NCI-H82 treated with DMSO at 0.1 percent for 48 hours (cell line): ENCODE measurements around the gene SMIM38.
"Not testable (repeated sequence)": the region's sequence is repeated elsewhere in the genome, so short reads cannot be mapped to it uniquely, and the experiment has no call there.

Experiments
- DNase-seq: peaks from one replicate; lab custom pipeline; 2025; ENCODE audit not compliant: unreplicated experiment; lab: John Stamatoyannopoulos, UW

Gene SMIM38

DNA sequence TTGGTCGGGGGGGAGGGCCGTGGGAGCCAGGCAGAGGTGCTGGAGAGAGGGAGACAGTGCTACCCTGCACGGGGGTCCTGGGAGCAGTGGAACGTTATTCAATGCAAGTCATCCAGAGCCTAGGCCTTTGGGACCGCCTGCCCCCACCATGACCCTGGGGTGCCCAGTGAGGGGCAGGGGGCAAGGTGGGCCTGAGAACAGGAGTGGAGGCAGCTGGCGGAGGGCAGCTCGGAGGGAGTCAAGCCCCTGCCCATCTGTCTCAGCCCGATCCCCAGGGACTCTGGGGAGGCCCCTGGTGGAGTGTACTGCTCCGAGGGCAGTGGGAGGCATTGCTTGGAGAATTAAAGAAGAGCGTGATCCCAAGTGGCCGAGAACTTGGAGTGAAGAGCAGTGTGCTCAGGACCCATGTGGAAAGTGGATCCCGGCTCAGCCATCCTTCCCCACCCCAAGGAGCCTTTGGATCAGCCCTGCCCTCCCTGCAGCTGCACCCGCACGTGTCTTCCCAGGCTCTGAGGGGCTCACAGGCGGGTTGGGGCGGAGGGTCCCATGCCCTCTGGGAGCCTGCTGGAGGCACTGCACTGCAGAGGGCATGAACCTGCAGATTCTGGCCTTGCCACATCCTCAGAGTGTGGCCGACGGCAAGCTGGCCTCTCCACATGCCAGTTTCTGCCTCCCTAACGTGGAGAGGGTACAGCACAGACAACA lies 34.0 kb upstream of the SMIM38 start:
- no peak for DNase-seq

DNA sequence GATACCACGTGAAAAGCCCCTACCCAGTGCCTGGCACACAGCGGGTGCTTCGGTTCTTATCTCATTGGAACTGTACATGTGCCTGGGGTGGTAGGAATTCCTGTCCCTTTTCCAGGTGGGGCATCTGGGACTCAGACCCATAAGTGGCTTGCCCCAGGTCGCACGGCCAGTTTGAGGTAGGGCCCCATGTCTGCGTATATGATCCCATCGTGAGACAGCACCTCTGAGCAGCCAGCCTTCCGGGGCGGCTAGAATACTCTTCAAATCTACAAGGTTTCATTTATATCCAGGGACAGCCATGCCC lies 33.5 kb upstream of the SMIM38 start:
- no peak for DNase-seq

DNA sequence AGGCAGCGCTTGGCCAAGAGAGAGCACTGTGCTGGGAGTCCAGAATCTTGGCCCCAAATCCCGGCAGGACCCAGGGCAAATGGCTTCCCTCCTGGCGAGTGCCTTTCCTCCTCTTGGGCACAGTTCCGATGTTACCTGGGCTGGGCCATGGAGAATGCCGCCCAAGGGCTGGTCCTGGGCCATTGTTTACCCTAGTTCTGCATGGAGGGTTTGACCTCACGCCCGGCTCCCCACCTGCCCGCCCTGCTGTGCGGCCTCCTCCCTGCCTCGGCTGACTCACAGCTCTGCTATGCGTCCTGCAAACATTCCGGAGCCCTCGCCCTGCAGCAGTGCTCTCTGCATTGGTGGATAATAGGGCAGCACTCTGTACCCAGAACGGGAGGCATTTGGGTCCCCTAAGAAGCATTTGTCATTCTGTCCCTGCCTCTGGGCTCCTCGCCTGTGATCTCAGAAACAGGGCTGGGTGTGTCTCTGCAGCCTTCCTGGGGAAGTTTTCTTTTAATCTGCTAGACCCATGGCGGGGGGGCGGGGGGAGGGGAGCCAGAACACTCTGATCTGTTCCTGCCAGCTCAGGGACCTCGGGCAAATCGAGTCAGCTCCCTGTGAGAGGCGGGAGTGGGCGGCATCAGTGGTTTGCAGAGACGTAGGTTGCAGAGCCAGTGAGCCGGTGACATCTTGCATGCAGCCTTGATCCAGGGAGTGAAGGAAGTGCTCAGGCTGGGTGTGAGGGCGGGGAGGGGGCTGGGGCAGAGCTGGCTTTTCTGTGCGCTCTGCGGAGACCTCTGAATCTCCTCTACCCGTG lies 32.9 kb upstream of the SMIM38 start:
- DNase-seq, result no peak

DNA sequence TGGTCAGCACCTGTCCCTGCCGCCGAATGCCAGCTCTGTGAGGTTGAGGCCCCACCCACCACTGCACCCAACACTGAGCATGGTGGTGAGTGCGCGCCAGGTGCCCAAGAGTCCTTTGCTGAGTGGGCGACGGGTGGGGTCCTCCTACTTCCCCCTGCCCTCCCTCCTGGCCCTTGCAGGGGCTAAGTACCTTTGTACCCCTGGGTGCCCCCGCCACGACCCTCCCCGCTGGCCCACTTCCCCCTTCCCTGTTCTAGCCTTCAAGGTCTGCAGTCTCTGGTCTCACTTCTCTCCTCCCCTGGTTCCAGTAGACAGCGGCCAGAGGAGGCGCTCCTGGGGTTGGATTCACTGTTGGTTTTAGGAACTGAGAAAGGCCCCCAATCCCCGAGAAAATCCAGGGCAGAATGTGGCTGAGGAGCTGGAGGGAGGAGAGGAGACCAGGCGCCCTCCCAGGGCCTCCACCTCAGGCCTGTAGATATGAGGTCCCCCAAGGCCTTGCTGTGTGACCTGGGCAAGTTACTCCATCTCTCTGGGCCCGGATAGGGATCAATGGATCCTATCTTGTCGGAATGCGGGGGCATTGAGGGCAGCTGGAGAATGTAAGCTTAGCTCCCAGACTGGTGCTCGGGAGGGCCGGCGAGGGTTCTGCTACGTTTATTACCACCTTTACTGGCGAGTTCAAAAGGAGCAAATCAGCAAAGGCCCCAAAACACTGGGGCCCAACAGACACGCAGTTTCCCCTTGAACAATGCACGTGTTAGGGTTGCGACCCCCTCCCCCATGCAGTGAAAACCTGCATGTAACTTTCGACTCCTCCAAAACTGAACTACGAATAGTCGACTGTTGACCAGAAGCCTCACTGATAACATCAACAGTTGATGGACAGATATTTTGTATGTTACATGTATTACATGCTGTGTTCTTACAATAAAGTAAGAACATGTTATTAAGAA lies 31.9 kb upstream of the SMIM38 start:
- no peak for DNase-seq

DNA sequence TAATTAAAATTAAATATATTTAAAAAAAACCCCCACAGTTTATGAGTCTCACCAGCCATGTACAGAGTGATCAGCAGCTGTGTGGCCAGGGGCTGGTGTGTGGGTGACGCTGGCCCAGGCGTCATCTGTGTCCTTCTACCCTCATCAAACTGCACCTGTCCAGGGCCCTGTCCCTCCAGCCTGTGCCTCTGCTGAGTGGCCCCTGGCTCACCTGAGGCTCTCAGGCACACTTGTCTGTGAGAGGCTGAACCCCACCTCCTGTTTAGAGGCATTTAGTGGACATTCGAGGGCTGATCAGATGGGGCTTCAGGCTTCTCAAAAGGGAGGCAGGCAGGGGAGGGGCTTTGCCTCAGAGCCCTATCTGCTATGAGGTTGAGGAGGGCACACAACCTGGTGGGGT lies 29.9 kb upstream of the SMIM38 start:
- no peak for DNase-seq

DNA sequence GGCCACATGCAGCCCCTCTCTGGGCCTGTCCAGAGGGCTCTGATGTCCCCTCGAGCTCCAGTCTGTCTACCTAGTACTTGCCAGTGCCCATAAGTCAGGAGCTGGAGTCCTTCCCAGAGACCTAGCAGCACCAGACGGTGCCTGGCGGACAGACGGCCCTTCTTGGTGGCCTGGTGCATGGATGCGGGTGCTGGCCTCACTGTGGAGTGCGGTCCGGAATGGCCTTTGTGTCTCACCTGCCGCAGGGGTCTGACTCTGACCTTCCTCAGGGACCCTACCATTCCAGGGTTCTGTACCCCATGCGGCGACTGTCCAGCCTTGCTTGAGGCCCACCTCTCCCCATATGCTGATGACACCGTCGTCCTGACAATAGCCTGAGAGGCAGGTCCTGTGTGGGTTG lies 29.4 kb upstream of the SMIM38 start:
- no peak for DNase-seq

DNA sequence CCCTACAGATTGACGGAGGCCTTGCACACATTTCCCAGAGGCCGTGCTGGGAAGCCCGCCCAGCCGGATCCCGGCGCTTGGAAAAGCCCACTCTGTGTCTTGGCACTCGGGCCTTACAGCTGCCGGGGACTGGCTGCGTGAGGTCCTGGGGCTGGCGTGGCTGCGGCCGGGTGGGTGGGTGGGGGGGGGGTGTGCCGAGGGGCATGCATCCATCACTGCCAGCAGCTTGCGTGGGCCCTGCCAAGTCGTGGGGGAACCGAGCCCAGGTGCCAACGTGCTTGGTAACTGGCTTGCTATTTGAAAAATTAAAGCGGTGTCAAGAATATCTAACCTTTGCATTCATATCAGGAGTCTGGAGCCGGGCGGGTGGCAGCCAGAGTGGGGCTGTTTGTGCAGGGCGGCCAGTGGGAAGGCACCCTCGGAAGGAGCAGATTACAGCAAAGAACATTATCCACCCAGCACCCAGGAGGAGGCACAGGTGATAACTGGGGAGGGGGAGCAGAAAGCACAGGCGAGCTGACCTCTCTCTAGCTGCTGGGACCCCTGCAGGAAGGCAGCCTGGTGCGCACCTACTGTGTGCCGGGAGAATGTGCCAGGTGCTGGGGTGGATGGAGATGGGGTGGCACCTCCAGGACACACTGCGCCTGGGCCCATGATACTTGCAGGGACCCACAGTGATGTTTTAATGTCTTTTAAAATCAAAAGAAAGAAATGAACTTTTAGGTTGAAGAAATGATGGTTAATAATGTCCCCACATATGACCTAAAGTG lies 28.5 kb upstream of the SMIM38 start:
- DNase-seq, result no peak

DNA sequence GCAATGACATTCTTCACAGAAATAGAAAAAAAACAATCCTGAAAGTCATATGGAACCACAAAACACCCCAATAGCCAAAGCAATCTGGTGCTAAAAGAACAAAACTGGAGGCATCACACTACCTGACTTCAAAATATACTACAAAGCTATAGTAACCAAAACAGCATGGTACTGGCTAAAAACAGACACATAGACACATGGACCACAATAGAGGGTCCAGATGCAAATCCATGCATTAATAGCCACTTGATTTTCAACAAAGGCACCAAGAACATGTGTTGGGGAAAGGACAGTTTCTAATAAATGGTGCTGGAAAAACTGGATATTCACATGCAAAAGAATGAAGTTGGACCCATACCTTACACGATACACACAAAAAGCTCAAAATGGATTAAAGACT lies 27.9 kb upstream of the SMIM38 start:
- DNase-seq, result no peak

DNA sequence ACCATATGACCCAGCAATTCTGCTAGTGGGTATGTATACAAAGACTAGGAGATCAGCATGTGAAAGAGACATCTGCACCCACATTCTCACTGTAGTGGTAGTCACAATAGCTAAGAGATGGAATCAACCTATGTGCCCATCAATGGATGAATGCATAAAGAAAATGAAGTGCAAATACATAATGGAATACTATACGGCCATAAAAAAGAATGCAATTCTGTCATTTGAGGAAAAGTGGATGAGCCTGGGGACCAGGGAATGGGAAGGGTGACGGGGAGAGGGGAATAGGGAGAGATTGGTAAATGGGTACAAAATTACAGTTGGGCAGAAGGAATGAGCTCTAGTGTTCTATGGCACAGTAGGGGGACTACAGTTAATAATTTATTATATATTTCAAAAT lies 26.7 kb upstream of the SMIM38 start:
- DNase-seq, result no peak

DNA sequence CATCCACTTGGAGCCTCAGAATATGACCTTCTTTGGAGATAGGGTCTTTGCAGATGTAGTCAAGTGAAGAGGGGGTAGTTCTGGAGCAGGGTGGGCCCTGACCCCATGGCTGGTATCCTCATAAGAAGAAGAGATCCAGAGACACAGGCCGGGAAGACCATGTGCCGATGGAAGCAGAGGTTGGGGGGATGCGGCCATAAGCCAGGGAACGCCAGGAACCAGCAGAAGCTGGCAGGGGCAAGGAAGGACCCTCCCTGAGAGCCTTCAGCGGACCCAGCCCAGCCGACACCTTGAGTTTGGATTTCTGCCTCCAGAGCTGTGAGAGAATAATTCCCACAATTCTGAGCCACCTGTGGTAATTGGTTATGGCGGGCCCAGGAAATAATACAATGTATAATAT lies 26.1 kb upstream of the SMIM38 start:
- DNase-seq, result no peak

DNA sequence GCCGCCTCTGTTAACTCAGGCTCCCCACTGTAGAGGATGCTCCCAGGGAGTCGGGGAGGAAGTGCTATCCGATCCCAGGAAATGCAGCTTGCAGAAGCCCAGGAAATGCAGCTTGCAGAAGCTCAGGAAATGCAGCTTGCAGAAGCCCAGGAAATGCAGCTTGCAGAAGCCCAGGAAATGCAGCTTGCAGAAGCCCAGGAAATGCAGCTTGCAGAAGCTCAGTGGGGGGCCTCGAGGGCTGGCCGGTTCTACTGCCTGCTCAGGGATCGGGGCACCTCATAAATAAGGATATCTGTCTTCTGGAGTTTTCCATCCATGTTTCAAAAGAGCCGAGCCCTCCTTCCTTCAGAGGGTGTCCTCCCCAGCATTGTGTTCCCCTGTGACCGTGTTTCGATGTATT lies 25.1 kb upstream of the SMIM38 start:
- DNase-seq, result no peak

DNA sequence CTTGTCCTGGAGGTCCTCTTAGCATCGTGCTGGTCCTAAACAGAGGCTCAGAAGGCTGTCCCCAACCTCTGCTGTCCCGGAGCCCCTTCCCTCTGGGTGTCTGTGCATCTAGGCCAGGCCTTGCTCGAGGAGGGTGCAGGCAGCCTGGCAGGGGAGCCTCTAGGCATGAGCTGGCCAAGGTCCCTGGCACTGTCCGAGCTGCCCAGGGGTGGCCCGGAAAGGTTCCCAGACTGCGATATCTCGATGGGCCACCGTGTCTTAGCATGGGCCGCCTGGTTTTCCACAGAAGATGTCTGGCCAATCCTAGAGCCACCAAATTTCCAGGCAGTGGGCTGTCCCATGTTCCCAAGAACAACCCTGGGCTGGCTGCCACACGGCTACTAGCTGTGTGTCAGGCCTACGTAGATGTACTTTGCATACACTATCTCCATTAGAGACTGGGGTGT lies 24.6 kb upstream of the SMIM38 start:
- DNase-seq, result no peak

DNA sequence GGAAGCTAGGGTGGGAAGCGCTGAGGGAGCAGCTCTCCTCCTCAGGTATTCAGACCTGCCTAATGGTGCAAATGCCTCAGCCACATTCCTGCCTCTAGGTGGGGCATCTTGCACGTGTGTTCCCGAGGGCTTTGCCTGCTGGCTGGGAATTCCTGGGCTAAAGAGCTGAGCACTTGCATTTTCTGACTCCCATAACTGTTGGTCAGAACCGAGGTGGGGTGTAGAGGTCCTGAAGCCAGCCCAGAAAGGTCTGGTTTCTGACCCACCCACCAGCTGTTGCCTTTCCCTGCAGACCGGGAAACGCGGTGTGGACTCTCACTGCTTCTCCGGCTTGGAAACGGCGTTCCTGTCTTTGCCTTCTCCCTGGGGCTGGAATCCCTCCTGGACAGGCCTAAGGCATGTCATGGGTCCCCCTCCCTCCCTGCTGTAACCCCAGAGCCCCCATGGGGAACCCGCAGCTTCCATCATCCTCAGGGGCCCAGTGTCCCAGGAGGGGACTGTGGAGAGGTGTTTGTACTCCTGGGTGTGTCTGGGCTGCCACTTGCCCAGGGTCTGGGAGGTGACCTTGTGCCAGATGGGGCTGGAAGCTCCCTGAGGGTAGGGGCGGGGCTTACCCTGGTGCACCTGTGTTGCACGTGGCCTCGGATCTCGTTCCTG lies 24.0 kb upstream of the SMIM38 start:
- no peak for DNase-seq

DNA sequence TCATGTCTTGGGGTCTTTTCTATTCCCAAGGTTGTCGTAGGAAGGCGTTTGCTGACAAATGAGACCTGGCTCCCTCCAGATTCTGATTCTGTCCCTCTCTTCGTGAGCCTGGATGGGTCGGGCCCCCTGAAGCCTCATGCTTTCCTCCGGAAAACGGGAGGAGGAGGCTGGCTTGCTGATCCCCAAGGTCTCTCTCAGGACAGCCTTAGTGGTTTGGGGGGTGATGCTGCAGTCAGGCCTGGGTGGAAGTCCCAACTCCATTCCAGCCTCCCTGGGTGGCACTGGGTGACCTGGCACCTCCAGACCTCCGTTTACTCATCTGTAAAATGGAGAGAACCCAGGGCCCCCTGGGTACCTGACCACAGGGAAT lies 23.4 kb upstream of the SMIM38 start:
- no peak for DNase-seq

DNA sequence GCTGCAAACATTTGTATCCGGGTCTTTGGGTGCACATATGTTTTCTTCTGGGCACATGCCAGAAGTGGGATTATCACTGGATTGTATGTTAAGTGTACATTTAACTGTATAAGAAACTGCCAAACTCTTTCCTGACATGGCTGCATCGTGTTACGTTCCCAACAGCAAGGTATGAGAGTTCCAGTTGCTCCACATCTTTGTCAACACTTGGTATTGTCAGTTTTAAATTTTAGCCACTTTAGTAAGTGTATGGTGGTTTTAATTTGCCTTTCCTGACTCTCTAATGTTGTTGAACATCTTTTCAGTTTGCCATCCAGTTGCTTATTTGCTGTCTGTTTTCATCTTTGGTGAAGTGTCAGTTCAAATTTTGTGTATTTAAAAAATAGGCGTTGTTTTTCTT lies 22.5 kb upstream of the SMIM38 start:
- DNase-seq, result no peak

DNA sequence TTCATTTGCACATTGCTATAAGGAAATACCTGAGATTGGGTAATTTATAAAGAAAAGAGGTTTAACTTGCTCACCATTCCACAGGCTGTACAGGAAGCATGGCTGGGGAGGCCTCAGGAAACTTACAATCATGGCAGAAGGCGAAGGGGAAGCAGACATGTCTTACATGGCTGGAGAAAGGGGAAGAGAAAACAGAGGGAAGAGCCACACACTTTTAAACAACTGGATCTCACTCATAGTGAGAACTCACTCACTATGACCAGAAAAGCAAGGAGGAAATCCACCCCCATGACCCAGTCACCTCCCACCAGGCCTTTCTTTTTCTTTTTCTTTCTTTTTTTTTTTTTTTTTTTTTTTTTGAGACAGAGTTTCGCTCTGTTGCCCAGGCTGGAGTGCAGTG lies 21.6 kb upstream of the SMIM38 start:
- DNase-seq, result not testable (repeated sequence)

DNA sequence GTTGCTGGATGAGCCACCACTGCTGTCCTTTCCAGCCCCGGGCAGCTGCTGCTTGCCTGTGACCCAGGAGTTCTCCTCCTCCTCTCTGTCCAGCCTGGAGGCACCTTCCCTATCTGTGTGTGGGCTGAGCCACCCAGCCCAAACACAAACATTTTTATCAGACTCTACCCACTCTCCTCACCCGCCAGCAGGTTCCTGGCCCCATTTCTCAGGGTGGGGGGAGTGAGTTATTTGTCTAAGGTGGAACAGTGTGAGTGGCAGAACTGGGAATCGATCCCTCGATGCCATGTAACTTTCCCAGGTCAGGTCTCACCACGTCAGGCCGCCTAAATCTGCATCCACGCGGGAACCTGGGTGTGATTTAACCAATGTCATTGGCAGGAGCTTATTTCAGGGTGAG lies 20.8 kb upstream of the SMIM38 start:
- DNase-seq, result no peak

DNA sequence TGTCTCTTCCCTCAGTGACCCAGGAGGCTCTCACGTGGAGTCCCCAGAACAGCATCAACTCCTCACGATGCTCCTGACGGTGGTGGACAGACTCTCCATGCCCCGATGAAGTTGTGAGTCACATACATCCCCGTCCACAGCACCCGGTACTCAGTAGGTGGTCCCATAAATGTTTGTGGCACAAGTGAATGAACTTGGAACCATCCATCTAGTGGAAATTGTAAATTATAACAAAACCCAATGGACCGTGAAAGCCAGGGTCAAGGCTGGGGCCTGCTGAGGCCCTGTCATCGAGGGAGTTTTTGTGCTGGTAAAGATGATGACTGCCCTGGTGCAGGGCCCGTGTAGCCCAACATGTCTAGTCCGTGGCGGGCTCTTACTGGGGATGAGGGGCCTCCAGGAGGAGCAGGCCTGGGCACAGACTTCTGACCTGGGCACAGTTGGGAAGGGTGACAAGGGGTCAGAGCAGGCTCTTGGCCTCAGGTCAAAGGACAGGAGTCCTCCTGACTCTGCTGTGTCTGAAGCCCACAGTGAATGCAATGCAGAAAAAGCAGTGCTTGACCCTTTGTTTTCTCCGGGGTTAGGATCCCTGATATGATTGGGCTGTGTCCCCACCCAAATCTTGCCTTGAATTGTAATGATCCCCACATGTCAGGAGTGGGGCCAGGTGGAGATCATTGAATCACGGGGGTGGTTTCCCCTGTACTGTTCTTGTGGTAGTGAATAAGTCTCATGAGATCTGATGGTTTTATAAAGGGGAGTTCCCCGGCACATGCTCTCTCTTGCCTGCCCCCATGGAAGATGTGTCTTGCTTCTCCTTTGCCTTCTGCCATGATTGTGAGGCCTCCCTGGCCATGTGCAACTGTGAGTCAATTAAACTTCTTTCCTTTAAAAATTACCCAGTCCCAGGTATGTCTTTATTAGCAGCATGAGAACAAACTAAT lies 20.0 kb upstream of the SMIM38 start:
- no peak for DNase-seq

DNA sequence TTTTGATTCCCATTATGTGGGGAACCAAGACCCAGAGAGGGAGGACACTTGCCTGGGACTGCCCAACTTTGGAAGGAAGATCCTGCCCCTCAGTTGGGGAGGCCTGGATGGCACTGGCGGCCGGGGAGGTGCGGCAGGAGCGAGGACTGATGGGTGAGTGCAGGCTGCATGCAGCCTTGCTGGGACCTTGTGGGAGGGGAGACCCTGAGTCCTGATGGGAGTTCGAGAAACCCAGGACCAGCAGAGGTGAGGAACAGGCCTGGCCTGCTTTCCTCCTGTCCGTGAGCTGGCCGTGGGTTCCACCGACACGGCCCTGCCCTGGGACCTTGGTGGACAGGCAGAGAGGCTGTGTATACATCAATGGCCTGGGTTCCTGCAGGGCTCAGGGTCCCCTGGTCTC lies 19.3 kb upstream of the SMIM38 start:
- DNase-seq, result no peak
